ENCODE results near the gene CLEC9A.

Gene CLEC9A

GRCh38 chr12:10102322-10102721 is 71.8 kb downstream of the CLEC9A start:
- in situ Hi-C loops (cut with HindIII; ENCODE audit: low sequenced_read_pairs) = no loop called here

- in situ Hi-C loops (cut with HindIII; ENCODE audit: low sequenced_read_pairs) = no loop called here
These were observed 79.9 kb downstream of the CLEC9A start for GRCh38 chr12:10110256-10110844.

GRCh38 chr12:10111451-10111850 is 81.0 kb downstream of the CLEC9A start:
- in situ Hi-C loops (cut with HindIII; ENCODE audit: low sequenced_read_pairs) = no loop called here

- in situ Hi-C loops (cut with HindIII; ENCODE audit: low sequenced_read_pairs) = no loop called here
These were observed 82.6 kb downstream of the CLEC9A start for GRCh38 chr12:10113075-10113474.

- in situ Hi-C loops (cut with HindIII; ENCODE audit: low sequenced_read_pairs) = no loop called here
These were observed 83.4 kb downstream of the CLEC9A start for GRCh38 chr12:10113920-10114319.

- in situ Hi-C loops (cut with HindIII; ENCODE audit: low sequenced_read_pairs) = no loop called here
These were observed 84.8 kb downstream of the CLEC9A start for GRCh38 chr12:10115311-10115710.

Data from DLD1 (cell line).